A549 (cell line): ENCODE measurements around the gene DNASE1L2. TPM values are rescaled to one million over a fixed set of nuclear protein-coding genes. Genes with fewer than 3 reads are reported as not detected.
A peak's percentile ranks its signal among the peaks of the same experiment; 100 is the strongest.

Experiments used
- ATAC-seq, 2 experiments: fragments of 200-7000 bp in 1 of 2; fragments of >200 bp in 1 of 2; cut with Nextera tagmentation in 1 of 2; cut with Tn5 transposase in 1 of 2; 3 replicates each; pipeline versions ENCODE4 v1.8.0 to v1.9.1; 2018 to 2020; ENCODE audit warnings: mild to moderate bottlenecking in 1 of 2, moderate library complexity in 1 of 2
- CTCF ChIA-PET: fragments of 300-600 bp; sonication (Branson Sonifier 250); formaldehyde crosslinking; extraction: SDS; loops from one replicate; lab custom pipeline; 2021; ENCODE audit warnings: antibody characterized with exemption, inconsistent platforms; lab: Yijun Ruan, JAX
- POLR2A ChIA-PET: fragments of 350-600 bp; formaldehyde crosslinking; extraction: SDS; loops from one replicate; lab custom pipeline; 2021; ENCODE audit warnings: antibody characterized with exemption, inconsistent platforms; lab: Yijun Ruan, JAX
- DNase-seq, 2 experiments: peaks; one replicate each; pipeline versions ENCODE4 v3.0.0 to v3.0.0-alpha.2; 2011 to 2016; ENCODE audit warnings: low read depth in 1 of 2, low spot score in 1 of 2
- FAIRE-seq: peaks from 2 replicates; lab custom pipeline; 2011; peaks lifted over from hg19 to GRCh38; lab: Jason Lieb, UNC
- H3K27ac ChIP-seq, 2 experiments: fragments of >200 bp; sonication (Bioruptor Twin); formaldehyde crosslinking; 3 replicates each; pipeline ENCODE4 v1.5.1; 2016 to 2017
- H3K4me1 ChIP-seq: fragments of >200 bp; sonication (Bioruptor Twin); formaldehyde crosslinking; 3 replicates; pipeline ENCODE4 v1.6.1; 2016
- H3K4me2 ChIP-seq: fragments of >200 bp; sonication (Bioruptor Twin); formaldehyde crosslinking; 3 replicates; pipeline ENCODE4 v1.6.1; 2016
- H3K4me3 ChIP-seq: fragments of >200 bp; sonication (Bioruptor Twin); formaldehyde crosslinking; 3 replicates; pipeline ENCODE4 v1.5.1; 2016
- H3K9me3 ChIP-seq: fragments of >200 bp; sonication (Bioruptor Twin); formaldehyde crosslinking; 3 replicates; pipeline ENCODE4 v1.6.1; 2016
- CEBPB ChIP-seq, 2 experiments: fragments of >200 bp in 1 of 2; sonication (Bioruptor Twin) in 1 of 2; formaldehyde crosslinking in 1 of 2; IDR thresholded peaks; 2 replicates each; pipeline ENCODE4 v1.6.1; 2012 to 2016
- ESRRA ChIP-seq: fragments of 150-350 bp; IDR thresholded peaks from 2 replicates; pipeline ENCODE4 v1.6.1; 2014; ENCODE audit warnings: mild to moderate bottlenecking, low read length, borderline replicate concordance
- FOSB ChIP-seq: fragments of 250-450 bp; sonication (Bioruptor Pico); IDR thresholded peaks from 2 replicates; pipeline ENCODE4 v1.5.0; 2020; ENCODE audit warnings: mild to moderate bottlenecking, moderate library complexity
- GATA3 ChIP-seq: IDR thresholded peaks from 2 replicates; pipeline ENCODE4 v1.6.1; 2012; ENCODE audit warnings: borderline replicate concordance
- HDAC2 ChIP-seq: fragments of 200-600 bp; sonication (generic); IDR thresholded peaks from 2 replicates; pipeline ENCODE4 v1.6.1; 2016
- HMGXB4 ChIP-seq: fragments of 250-450 bp; sonication (Bioruptor Pico); IDR thresholded peaks from 2 replicates; pipeline ENCODE4 v1.5.0; 2021; ENCODE audit warnings: mild to moderate bottlenecking, moderate library complexity, borderline replicate concordance
- HOXA7 ChIP-seq: fragments of 250-450 bp; sonication (Bioruptor Pico); IDR thresholded peaks from 2 replicates; pipeline ENCODE4 v1.5.0; 2020; ENCODE audit warnings: mild to moderate bottlenecking, moderate library complexity
- HOXB5 ChIP-seq: fragments of 250-450 bp; sonication (Bioruptor Pico); IDR thresholded peaks from 2 replicates; pipeline ENCODE4 v1.5.0; 2020; ENCODE audit warnings: mild to moderate bottlenecking, moderate library complexity
- JUNB ChIP-seq: fragments of >200 bp; sonication (Bioruptor Twin); formaldehyde crosslinking; IDR thresholded peaks from 2 replicates; pipeline ENCODE4 v1.6.1; 2016
- KDM1A ChIP-seq: fragments of 200-600 bp; sonication (generic); IDR thresholded peaks from 2 replicates; pipeline ENCODE4 v1.6.1; 2016; ENCODE audit warnings: low read depth, mild to moderate bottlenecking
- MAZ ChIP-seq: fragments of 150-350 bp; IDR thresholded peaks from 2 replicates; pipeline ENCODE4 v1.6.1; 2014; ENCODE audit warnings: antibody characterized with exemption, low read depth, low read length, borderline replicate concordance
- MYC ChIP-seq: IDR thresholded peaks from 2 replicates; pipeline ENCODE4 v1.6.1; 2012; ENCODE audit warnings: mild to moderate bottlenecking, inconsistent platforms, low read length, improper control_type of control experiment, borderline replicate concordance
- PHF8 ChIP-seq: fragments of 200-600 bp; sonication (generic); IDR thresholded peaks from 2 replicates; pipeline ENCODE4 v1.6.1; 2016; ENCODE audit warnings: low read depth, mild to moderate bottlenecking, antibody characterized with exemption, moderate library complexity, borderline replicate concordance
- POLR2AphosphoS2 ChIP-seq: conservative IDR thresholded peaks from 2 replicates; pipeline ENCODE4 v1.6.1; 2012; ENCODE audit warnings: low read length, improper control_type of control experiment, inconsistent platforms
- RAD21 ChIP-seq, 2 experiments: fragments of >200 bp in 1 of 2; sonication (Bioruptor Twin) in 1 of 2; formaldehyde crosslinking in 1 of 2; IDR thresholded peaks in 1 of 2; conservative IDR thresholded peaks in 1 of 2; 2 replicates in 1 of 2; 3 replicates in 1 of 2; pipeline ENCODE4 v1.6.1; 2012 to 2018; ENCODE audit warnings: inconsistent platforms in 1 of 2
- RCOR1 ChIP-seq: fragments of 150-350 bp; IDR thresholded peaks from 2 replicates; pipeline ENCODE4 v1.6.1; 2014; ENCODE audit warnings: antibody characterized with exemption, low read length, low read depth
- RFX5 ChIP-seq: fragments of 450-650 bp; IDR thresholded peaks from 2 replicates; pipeline ENCODE4 v1.7.1; 2014; ENCODE audit warnings: antibody characterized with exemption, mild to moderate bottlenecking, moderate library complexity
- TFCP2L1 ChIP-seq: fragments of 250-450 bp; sonication (Bioruptor Pico); IDR thresholded peaks from 2 replicates; pipeline ENCODE4 v1.5.0; 2021; ENCODE audit warnings: mild to moderate bottlenecking
- ZNF302 ChIP-seq: fragments of 250-450 bp; sonication (Bioruptor Pico); IDR thresholded peaks from 2 replicates; pipeline ENCODE4 v1.9.0; 2021; ENCODE audit warnings: inconsistent platforms, mild to moderate bottlenecking, moderate library complexity
- WGBS: methylation state at CpG from one replicate; pipeline ENCODE4 v1.1.6; 2017; ENCODE audit errors: missing lambda C conversion rate; 5-methylcytosine and 5-hydroxymethylcytosine counted together
- polyA plus RNA-seq, 4 experiments: library from polyadenylated mRNA; depleted of rRNA in 3 of 4; stranded (reverse); fragments of >200 nt; fragmentation: RNase III in 1 of 4; extraction: RNeasy Plus Mini Kit Qiagen cat#74134 plus additional on column Dnase treatment in 1 of 4; gene quantifications; 2 replicates in 3 of 4; 3 replicates in 1 of 4; pipeline ENCODE4 v1.2.3, GENCODE V29; 2011 to 2017
- TF ChIP-seq, protein P1 (sequence below): fragments of 200-600 bp; sonication (generic); IDR thresholded peaks from 2 replicates; pipeline ENCODE4 v1.6.1; 2016; ENCODE audit warnings: antibody characterized with exemption, mild to moderate bottlenecking, moderate library complexity
- TF ChIP-seq, protein P2 (sequence below): fragments of 450-650 bp; IDR thresholded peaks from 2 replicates; pipeline ENCODE4 v1.6.1; 2014; ENCODE audit warnings: antibody characterized with exemption

DNASE1L2 gene
- polyA plus RNA-seq, 2 of the 4 experiments (the other 2 are of a cell fraction): 0.36 to 1.2 TPM

GRCh38 chr16:2246301-2246885 lies 10.1 kb downstream of the DNASE1L2 start:
- no peak overlapping the region for H3K4me3 ChIP-seq
- H3K27ac ChIP-seq: no peak overlapping the region
- no peak overlapping the region for H3K4me2 ChIP-seq
- CTCF ChIA-PET: no interaction called here
- no peak for ATAC-seq
- TF ChIP-seq RCOR1: no peak
- no peak for TF ChIP-seq HMGXB4 (CRISPR knock-in tag)
- no peak for TF ChIP-seq HOXB5 (CRISPR knock-in tag)
- no peak for TF ChIP-seq PHF8
- peaks cover 6% of the 10 kb centered on the region; the same call in 2 of the 3 replicates for H3K4me1 ChIP-seq
- FAIRE-seq: no peak
- POLR2A ChIA-PET: no interaction called here
- DNase-seq: no peak
- H3K9me3 ChIP-seq: no peaks in the 10 kb centered on the region
- 88% methylated on average over 15 of the region's 18 CpGs for WGBS

- DNase-seq (peak in 1 of 2 experiments; percentile 67), FAIRE-seq (no peak), ATAC-seq (peak in 1 of 2 experiments; percentile 7; a peak in 3 of 6 replicates)
- POLR2A ChIA-PET: interaction anchor here (0.6 to 4.9 kb wide), 16 partner anchors 8 to 432 kb away, joined by 3 to 25 read pairs (median 4); partner anchors contain the start of genes DNASE1L2, KCTD5, PGP and RNPS1
- Histone ChIP-seq H3K4me1 (peaks cover 20% of the 10 kb centered on the region), H3K27ac (peak overlapping the region; percentile 96 to 98), H3K4me2 (peak overlapping the region; percentile 70), H3K4me3 (peak overlapping the region; percentile 91), H3K9me3 (no peaks in the 10 kb centered on the region)
- WGBS: 1% methylated on average over 32 of the region's 35 CpGs
- TF ChIP-seq FOSB (CRISPR knock-in tag) (0 out of 2 replicates have a peak, but pooled peaks have one; percentile 60), MYC (no peak), POLR2AphosphoS2 (no peak), CEBPB (IDR thresholded peaks at IDR 0.05) (peak in 1 of 2 experiments; percentile 46; a peak in 1 of 4 replicates)
- CTCF ChIA-PET: interaction anchor here (0.6 to 3.5 kb wide), 20 partner anchors 9 to 254 kb away, joined by 3 to 33 read pairs (median 4); partner anchors contain the start of gene CASKIN1
Measured at GRCh38 chr16:2250652-2251295, 14.5 kb downstream of the DNASE1L2 start.

- ATAC-seq (peak; percentile 83 to 88), DNase-seq (peak; percentile 96 to 98), FAIRE-seq (no peak)
- ChIA-PET CTCF (interaction anchor here (0.5 to 3.5 kb wide), 28 partner anchors 8 to 250 kb away, joined by 3 to 33 read pairs (median 3); partner anchors contain the start of genes CASKIN1, E4F1 and TRAF7), POLR2A (interaction anchor here (0.8 to 4.9 kb wide), 17 partner anchors 9 to 352 kb away, joined by 3 to 25 read pairs (median 4); partner anchors contain the start of genes DNASE1L2, PGP, RNPS1 and RPS2)
- Histone ChIP-seq H3K27ac (peak within 1 kb of the TSS; percentile 96 to 98), H3K4me3 (peak within 1 kb of the TSS; percentile 91), H3K4me2 (peak within 1 kb of the TSS; percentile 70), H3K4me1 (peaks cover 20% of the 10 kb centered on the region), H3K9me3 (no peaks in the 10 kb centered on the region)
- WGBS: 12% methylated on average over 4 of the region's 88 CpGs
- no peak for TF ChIP-seq CEBPB (IDR thresholded peaks at IDR 0.05)
- peak; percentile 31; the same call in 1 of the 2 replicates for TF ChIP-seq TFCP2L1 (CRISPR knock-in tag)
- TF ChIP-seq POLR2AphosphoS2: peak; percentile 87; the same call in 1 of the 2 replicates
- no peak for TF ChIP-seq RFX5
- no peak for TF ChIP-seq HOXA7 (CRISPR knock-in tag)
- no peak for TF ChIP-seq JUNB
- peak; percentile 43 to 70 for TF ChIP-seq RAD21 (conservative IDR thresholded peaks at IDR 0.05 in 1 of 2, IDR thresholded peaks at IDR 0.05 in 1 of 2)
- TF ChIP-seq, protein P1, sequence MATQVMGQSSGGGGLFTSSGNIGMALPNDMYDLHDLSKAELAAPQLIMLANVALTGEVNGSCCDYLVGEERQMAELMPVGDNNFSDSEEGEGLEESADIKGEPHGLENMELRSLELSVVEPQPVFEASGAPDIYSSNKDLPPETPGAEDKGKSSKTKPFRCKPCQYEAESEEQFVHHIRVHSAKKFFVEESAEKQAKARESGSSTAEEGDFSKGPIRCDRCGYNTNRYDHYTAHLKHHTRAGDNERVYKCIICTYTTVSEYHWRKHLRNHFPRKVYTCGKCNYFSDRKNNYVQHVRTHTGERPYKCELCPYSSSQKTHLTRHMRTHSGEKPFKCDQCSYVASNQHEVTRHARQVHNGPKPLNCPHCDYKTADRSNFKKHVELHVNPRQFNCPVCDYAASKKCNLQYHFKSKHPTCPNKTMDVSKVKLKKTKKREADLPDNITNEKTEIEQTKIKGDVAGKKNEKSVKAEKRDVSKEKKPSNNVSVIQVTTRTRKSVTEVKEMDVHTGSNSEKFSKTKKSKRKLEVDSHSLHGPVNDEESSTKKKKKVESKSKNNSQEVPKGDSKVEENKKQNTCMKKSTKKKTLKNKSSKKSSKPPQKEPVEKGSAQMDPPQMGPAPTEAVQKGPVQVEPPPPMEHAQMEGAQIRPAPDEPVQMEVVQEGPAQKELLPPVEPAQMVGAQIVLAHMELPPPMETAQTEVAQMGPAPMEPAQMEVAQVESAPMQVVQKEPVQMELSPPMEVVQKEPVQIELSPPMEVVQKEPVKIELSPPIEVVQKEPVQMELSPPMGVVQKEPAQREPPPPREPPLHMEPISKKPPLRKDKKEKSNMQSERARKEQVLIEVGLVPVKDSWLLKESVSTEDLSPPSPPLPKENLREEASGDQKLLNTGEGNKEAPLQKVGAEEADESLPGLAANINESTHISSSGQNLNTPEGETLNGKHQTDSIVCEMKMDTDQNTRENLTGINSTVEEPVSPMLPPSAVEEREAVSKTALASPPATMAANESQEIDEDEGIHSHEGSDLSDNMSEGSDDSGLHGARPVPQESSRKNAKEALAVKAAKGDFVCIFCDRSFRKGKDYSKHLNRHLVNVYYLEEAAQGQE: no peak
- TF ChIP-seq GATA3: 0 out of 2 replicates have a peak, but pooled peaks have one; percentile 20
- TF ChIP-seq, protein P2, sequence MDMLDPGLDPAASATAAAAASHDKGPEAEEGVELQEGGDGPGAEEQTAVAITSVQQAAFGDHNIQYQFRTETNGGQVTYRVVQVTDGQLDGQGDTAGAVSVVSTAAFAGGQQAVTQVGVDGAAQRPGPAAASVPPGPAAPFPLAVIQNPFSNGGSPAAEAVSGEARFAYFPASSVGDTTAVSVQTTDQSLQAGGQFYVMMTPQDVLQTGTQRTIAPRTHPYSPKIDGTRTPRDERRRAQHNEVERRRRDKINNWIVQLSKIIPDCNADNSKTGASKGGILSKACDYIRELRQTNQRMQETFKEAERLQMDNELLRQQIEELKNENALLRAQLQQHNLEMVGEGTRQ: no peak
- TF ChIP-seq ESRRA: peak; percentile 18; the same call in 1 of the 2 replicates
- TF ChIP-seq HOXB5 (CRISPR knock-in tag): no peak
- TF ChIP-seq HDAC2: no peak
- no peak for TF ChIP-seq KDM1A
- peak; percentile 25; the same call in 1 of the 2 replicates for TF ChIP-seq MAZ
- no peak for TF ChIP-seq ZNF302 (CRISPR knock-in tag)
Measured at GRCh38 chr16:2251296-2252111, 15.3 kb downstream of the DNASE1L2 start, which contains the start of gene ECI1. Gene ECI1, minus strand, starts transcription at chr16:2251587. Its CDS starts 21 bp downstream, at chr16:2251566.
